Loucy (cell line): ENCODE results near the gene ZBTB16.
A peak's percentile ranks its signal among the peaks of the same experiment; 100 is the strongest.

Experiments
- H2AFZ ChIP-seq: fragments of 200-600 bp; sonication (generic); 2 replicates; pipeline ENCODE4 v1.6.0; 2016; ENCODE audit warnings: antibody characterized with exemption, mild to moderate bottlenecking, low read length, moderate library complexity
- H3F3A ChIP-seq: fragments of 200-600 bp; 2 replicates; pipeline ENCODE4 v1.6.0; 2016; ENCODE audit warnings: antibody characterized with exemption, low read depth, mild to moderate bottlenecking
- H3K27me3 ChIP-seq: fragments of 200-600 bp; sonication (generic); 2 replicates; pipeline ENCODE4 v1.6.1; 2014; ENCODE audit warnings: low read length, mild to moderate bottlenecking; ENCODE audit not compliant: insufficient read depth, poor library complexity, severe bottlenecking
- H3K36me3 ChIP-seq: fragments of 200-600 bp; sonication (generic); 2 replicates; pipeline ENCODE4 v1.6.1; 2016; ENCODE audit warnings: low read length; ENCODE audit not compliant: insufficient read depth
- H3K4me1 ChIP-seq: fragments of 200-600 bp; sonication (generic); 2 replicates; pipeline ENCODE4 v1.5.1; 2014; ENCODE audit warnings: low read length, mild to moderate bottlenecking; ENCODE audit not compliant: insufficient read depth, poor library complexity, severe bottlenecking
- H3K4me2 ChIP-seq: fragments of 200-600 bp; sonication (generic); 2 replicates; pipeline ENCODE4 v1.6.0; 2014; ENCODE audit warnings: antibody characterized with exemption, low read length, low read depth, mild to moderate bottlenecking; ENCODE audit not compliant: poor library complexity, severe bottlenecking
- H3K4me3 ChIP-seq: fragments of 200-600 bp; sonication (generic); 2 replicates; pipeline ENCODE4 v1.5.1; 2014; ENCODE audit warnings: low read length, mild to moderate bottlenecking, mixed read lengths; ENCODE audit not compliant: poor library complexity, severe bottlenecking
- H3K79me2 ChIP-seq: fragments of 200-600 bp; sonication (generic); 2 replicates; pipeline ENCODE4 v1.6.1; 2014; ENCODE audit warnings: low read length; ENCODE audit not compliant: insufficient read depth
- H3K9ac ChIP-seq: fragments of 200-600 bp; sonication (generic); 2 replicates; pipeline ENCODE4 v1.6.0; 2014; ENCODE audit warnings: mild to moderate bottlenecking, low read depth, low read length, moderate library complexity; ENCODE audit not compliant: poor library complexity, severe bottlenecking
- H3K9me2 ChIP-seq: fragments of 200-600 bp; sonication (generic); replicated peaks from 2 replicates; pipeline ENCODE4 v1.6.1; 2016; ENCODE audit warnings: low read depth, low read length, mixed read lengths
- H3K9me3 ChIP-seq: fragments of 200-600 bp; sonication (generic); 2 replicates; pipeline ENCODE4 v1.6.1; 2014; ENCODE audit warnings: mild to moderate bottlenecking, antibody characterized with exemption, low read length, low read depth; ENCODE audit not compliant: insufficient read depth
- H4K20me1 ChIP-seq: fragments of 200-600 bp; sonication (generic); 2 replicates; pipeline ENCODE4 v1.6.0; 2014; ENCODE audit warnings: antibody characterized with exemption, low read length, mild to moderate bottlenecking; ENCODE audit not compliant: insufficient read depth, poor library complexity, severe bottlenecking
- CTCF ChIP-seq: fragments of 200-600 bp; sonication (generic); conservative IDR thresholded peaks from 2 replicates; pipeline ENCODE4 v1.5.1; 2014; ENCODE audit warnings: mild to moderate bottlenecking, antibody characterized with exemption, low read length
- EZH2phosphoT487 ChIP-seq: fragments of 200-600 bp; IDR thresholded peaks from 2 replicates; pipeline ENCODE4 v1.6.1; 2018; ENCODE audit warnings: antibody characterized with exemption, mild to moderate bottlenecking, moderate library complexity, borderline replicate concordance

The ZBTB16 gene

GRCh38 chr11:114089748-114090147, 30.2 kb downstream of the ZBTB16 start:
- H2AFZ ChIP-seq: no peak overlapping the region
- no peak overlapping the region for H3K4me3 ChIP-seq
- H4K20me1 ChIP-seq: no peaks in the 10 kb centered on the region
- peak overlapping the region; percentile 12 for H3K9ac ChIP-seq
- no peaks in the 10 kb centered on the region for H3K9me3 ChIP-seq
- H3K79me2 ChIP-seq: peaks cover 4% of the 10 kb centered on the region; the same call in 1 of the 2 replicates
- no peaks in the 10 kb centered on the region for H3F3A ChIP-seq
- no peaks in the 10 kb centered on the region for H3K36me3 ChIP-seq
- H3K4me1 ChIP-seq: peaks cover 68% of the 10 kb centered on the region
- no peak overlapping the region for H3K4me2 ChIP-seq
- H3K27me3 ChIP-seq: no peaks in the 10 kb centered on the region
- TF ChIP-seq CTCF: no peak
- TF ChIP-seq EZH2phosphoT487: no peak
- no peaks in the 10 kb centered on the region for H3K9me2 ChIP-seq

- no peak overlapping the region for H3K4me3 ChIP-seq
- no peak overlapping the region for H2AFZ ChIP-seq
- H3K9me3 ChIP-seq: no peaks in the 10 kb centered on the region
- no peaks in the 10 kb centered on the region for H3K9me2 ChIP-seq
- no peaks in the 10 kb centered on the region for H4K20me1 ChIP-seq
- no peaks in the 10 kb centered on the region for H3F3A ChIP-seq
- peaks cover 62% of the 10 kb centered on the region for H3K4me1 ChIP-seq
- H3K4me2 ChIP-seq: no peak overlapping the region
- peak overlapping the region; percentile 14 for H3K9ac ChIP-seq
- H3K36me3 ChIP-seq: no peaks in the 10 kb centered on the region
- no peak for TF ChIP-seq EZH2phosphoT487
- no peak for TF ChIP-seq CTCF
- H3K27me3 ChIP-seq: no peaks in the 10 kb centered on the region
- peaks cover 4% of the 10 kb centered on the region; the same call in 1 of the 2 replicates for H3K79me2 ChIP-seq
Observed at GRCh38 chr11:114090225-114090910, 30.9 kb downstream of the ZBTB16 start.

- Histone ChIP-seq H3K4me2 (no peak overlapping the region), H3K9ac (peak overlapping the region; percentile 14), H3K27me3 (no peaks in the 10 kb centered on the region), H3K36me3 (no peaks in the 10 kb centered on the region), H3K4me1 (peaks cover 59% of the 10 kb centered on the region), H3K79me2 (peaks cover 3% of the 10 kb centered on the region; the same call in 1 of the 2 replicates), H3K9me2 (no peaks in the 10 kb centered on the region), H3F3A (no peaks in the 10 kb centered on the region), H3K9me3 (no peaks in the 10 kb centered on the region), H2AFZ (no peak overlapping the region), H4K20me1 (no peaks in the 10 kb centered on the region), H3K4me3 (no peak overlapping the region)
- no peak for TF ChIP-seq EZH2phosphoT487
Observed at GRCh38 chr11:114090976-114091375, 31.5 kb downstream of the ZBTB16 start.
